A549 (cell line): ENCODE data around the gene SORCS2. TPM values are rescaled to one million over a fixed set of nuclear protein-coding genes. Genes with fewer than 3 reads are reported as not detected.

ENCODE experiments used
- ATAC-seq, 2 experiments: fragments of 200-7000 bp in 1 of 2; fragments of >200 bp in 1 of 2; cut with Nextera tagmentation in 1 of 2; cut with Tn5 transposase in 1 of 2; 3 replicates each; pipeline versions ENCODE4 v1.8.0 to v1.9.1; 2018 to 2020; ENCODE audit warnings: mild to moderate bottlenecking in 1 of 2, moderate library complexity in 1 of 2
- CTCF ChIA-PET: fragments of 300-600 bp; sonication (Branson Sonifier 250); formaldehyde crosslinking; extraction: SDS; loops from one replicate; lab custom pipeline; 2021; ENCODE audit warnings: antibody characterized with exemption, inconsistent platforms; lab: Yijun Ruan, JAX
- POLR2A ChIA-PET: fragments of 350-600 bp; formaldehyde crosslinking; extraction: SDS; loops from one replicate; lab custom pipeline; 2021; ENCODE audit warnings: antibody characterized with exemption, inconsistent platforms; lab: Yijun Ruan, JAX
- DNase-seq, 2 experiments: peaks; one replicate each; pipeline versions ENCODE4 v3.0.0 to v3.0.0-alpha.2; 2011 to 2016; ENCODE audit warnings: low read depth in 1 of 2, low spot score in 1 of 2
- FAIRE-seq: peaks from 2 replicates; lab custom pipeline; 2011; peaks lifted over from hg19 to GRCh38; lab: Jason Lieb, UNC
- H3K27ac ChIP-seq, 2 experiments: fragments of >200 bp; sonication (Bioruptor Twin); formaldehyde crosslinking; 3 replicates each; pipeline ENCODE4 v1.5.1; 2016 to 2017
- H3K4me1 ChIP-seq: fragments of >200 bp; sonication (Bioruptor Twin); formaldehyde crosslinking; 3 replicates; pipeline ENCODE4 v1.6.1; 2016
- H3K4me2 ChIP-seq: fragments of >200 bp; sonication (Bioruptor Twin); formaldehyde crosslinking; 3 replicates; pipeline ENCODE4 v1.6.1; 2016
- H3K4me3 ChIP-seq: fragments of >200 bp; sonication (Bioruptor Twin); formaldehyde crosslinking; 3 replicates; pipeline ENCODE4 v1.5.1; 2016
- H3K9me3 ChIP-seq: fragments of >200 bp; sonication (Bioruptor Twin); formaldehyde crosslinking; 3 replicates; pipeline ENCODE4 v1.6.1; 2016
- BHLHE40 ChIP-seq: IDR thresholded peaks from 2 replicates; pipeline ENCODE4 v1.6.1; 2012; ENCODE audit warnings: low read depth, low read length, inconsistent platforms
- EHF ChIP-seq: fragments of 250-450 bp; sonication (Bioruptor Pico); IDR thresholded peaks from 2 replicates; pipeline ENCODE4 v1.5.0; 2020; ENCODE audit warnings: mild to moderate bottlenecking
- EHMT2 ChIP-seq: fragments of 200-600 bp; sonication (generic); IDR thresholded peaks from 2 replicates; pipeline ENCODE4 v1.6.1; 2016; ENCODE audit warnings: antibody characterized with exemption, low read depth, mild to moderate bottlenecking, moderate library complexity
- ELK1 ChIP-seq: fragments of 150-350 bp; IDR thresholded peaks from 2 replicates; pipeline ENCODE4 v1.6.1; 2014; ENCODE audit warnings: low read depth, mild to moderate bottlenecking, low read length
- ESRRA ChIP-seq: fragments of 150-350 bp; IDR thresholded peaks from 2 replicates; pipeline ENCODE4 v1.6.1; 2014; ENCODE audit warnings: mild to moderate bottlenecking, low read length, borderline replicate concordance
- FOSB ChIP-seq: fragments of 250-450 bp; sonication (Bioruptor Pico); IDR thresholded peaks from 2 replicates; pipeline ENCODE4 v1.5.0; 2020; ENCODE audit warnings: mild to moderate bottlenecking, moderate library complexity
- FOSL2 ChIP-seq, 2 experiments: fragments of 450-650 bp in 1 of 2; fragments of >200 bp in 1 of 2; sonication (Bioruptor Twin) in 1 of 2; formaldehyde crosslinking; IDR thresholded peaks; 2 replicates each; pipeline versions ENCODE4 v1.5.0 to v1.6.1; 2016 to 2020; ENCODE audit warnings: mild to moderate bottlenecking in 1 of 2, moderate library complexity in 1 of 2
- GATA3 ChIP-seq: IDR thresholded peaks from 2 replicates; pipeline ENCODE4 v1.6.1; 2012; ENCODE audit warnings: borderline replicate concordance
- HES2 ChIP-seq: fragments of >200 bp; sonication (Bioruptor Twin); formaldehyde crosslinking; IDR thresholded peaks from 2 replicates; pipeline ENCODE4 v1.6.1; 2016
- HEYL ChIP-seq: fragments of 250-450 bp; sonication (Bioruptor Pico); IDR thresholded peaks from 2 replicates; pipeline ENCODE4 v1.8.0; 2021; ENCODE audit warnings: mild to moderate bottlenecking, moderate library complexity
- HMGXB4 ChIP-seq: fragments of 250-450 bp; sonication (Bioruptor Pico); IDR thresholded peaks from 2 replicates; pipeline ENCODE4 v1.5.0; 2021; ENCODE audit warnings: mild to moderate bottlenecking, moderate library complexity, borderline replicate concordance
- HOXA7 ChIP-seq: fragments of 250-450 bp; sonication (Bioruptor Pico); IDR thresholded peaks from 2 replicates; pipeline ENCODE4 v1.5.0; 2020; ENCODE audit warnings: mild to moderate bottlenecking, moderate library complexity
- HOXB13 ChIP-seq: fragments of 250-450 bp; sonication (Bioruptor Pico); IDR thresholded peaks from 2 replicates; pipeline ENCODE4 v1.5.0; 2020; ENCODE audit warnings: low read depth, mild to moderate bottlenecking, moderate library complexity
- MAFK ChIP-seq: fragments of 450-650 bp; IDR thresholded peaks from 2 replicates; pipeline ENCODE4 v1.6.1; 2014; ENCODE audit not compliant: partially characterized antibody
- MYC ChIP-seq: IDR thresholded peaks from 2 replicates; pipeline ENCODE4 v1.6.1; 2012; ENCODE audit warnings: mild to moderate bottlenecking, inconsistent platforms, low read length, improper control_type of control experiment, borderline replicate concordance
- NFE2L2 ChIP-seq: fragments of 150-350 bp; conservative IDR thresholded peaks from 2 replicates; pipeline ENCODE4 v1.6.1; 2014; ENCODE audit warnings: low read length
- RAD21 ChIP-seq, 2 experiments: fragments of >200 bp in 1 of 2; sonication (Bioruptor Twin) in 1 of 2; formaldehyde crosslinking in 1 of 2; IDR thresholded peaks in 1 of 2; conservative IDR thresholded peaks in 1 of 2; 2 replicates in 1 of 2; 3 replicates in 1 of 2; pipeline ENCODE4 v1.6.1; 2012 to 2018; ENCODE audit warnings: inconsistent platforms in 1 of 2
- RARB ChIP-seq: fragments of 250-450 bp; sonication (Bioruptor Pico); IDR thresholded peaks from 2 replicates; pipeline ENCODE4 v1.8.0; 2021; ENCODE audit warnings: mild to moderate bottlenecking, moderate library complexity
- REST ChIP-seq: fragments of 200-600 bp; sonication (generic); IDR thresholded peaks from 2 replicates; pipeline ENCODE4 v1.6.1; 2016; ENCODE audit warnings: antibody characterized with exemption, mild to moderate bottlenecking, moderate library complexity
- RNF2 ChIP-seq: fragments of 200-600 bp; sonication (generic); IDR thresholded peaks from 2 replicates; pipeline ENCODE4 v1.6.1; 2016; ENCODE audit warnings: low read depth, mild to moderate bottlenecking, antibody characterized with exemption, moderate library complexity, borderline replicate concordance
- SMC3 ChIP-seq: fragments of >200 bp; sonication (Bioruptor Twin); formaldehyde crosslinking; IDR thresholded peaks from 3 replicates; pipeline ENCODE4 v1.6.1; 2018; ENCODE audit warnings: inconsistent platforms
- SREBF2 ChIP-seq: fragments of 450-650 bp; IDR thresholded peaks from 2 replicates; pipeline ENCODE4 v1.6.1; 2014; ENCODE audit warnings: mild to moderate bottlenecking, moderate library complexity
- TFCP2L1 ChIP-seq: fragments of 250-450 bp; sonication (Bioruptor Pico); IDR thresholded peaks from 2 replicates; pipeline ENCODE4 v1.5.0; 2021; ENCODE audit warnings: mild to moderate bottlenecking
- ZSCAN20 ChIP-seq: fragments of 250-450 bp; sonication (Bioruptor Pico); IDR thresholded peaks from 2 replicates; pipeline ENCODE4 v1.8.0; 2022; ENCODE audit warnings: mild to moderate bottlenecking, moderate library complexity
- WGBS: methylation state at CpG from one replicate; pipeline ENCODE4 v1.1.6; 2017; ENCODE audit errors: missing lambda C conversion rate; 5-methylcytosine and 5-hydroxymethylcytosine counted together
- polyA plus RNA-seq, 4 experiments: library from polyadenylated mRNA; depleted of rRNA in 3 of 4; stranded (reverse); fragments of >200 nt; fragmentation: RNase III in 1 of 4; extraction: RNeasy Plus Mini Kit Qiagen cat#74134 plus additional on column Dnase treatment in 1 of 4; gene quantifications; 2 replicates in 3 of 4; 3 replicates in 1 of 4; pipeline ENCODE4 v1.2.3, GENCODE V29; 2011 to 2017

The SORCS2 gene
- polyA plus RNA-seq, 2 of the 4 experiments (the other 2 are of a cell fraction): 1.4 to 4.6 TPM

- ATAC-seq (no peak), FAIRE-seq (no peak)
- no peak for TF ChIP-seq MYC
- TF ChIP-seq HEYL (CRISPR knock-in tag): no peak
- TF ChIP-seq GATA3: no peak
- TF ChIP-seq ESRRA: no peak
- no peak for TF ChIP-seq SREBF2
- no peak for TF ChIP-seq HOXA7
- TF ChIP-seq HOXB13 (CRISPR knock-in tag): no peak
- TF ChIP-seq SMC3: no peak
- TF ChIP-seq RAD21 (conservative IDR thresholded peaks at IDR 0.05 in 1 of 2, IDR thresholded peaks at IDR 0.05 in 1 of 2): no peak
- TF ChIP-seq FOSB (CRISPR knock-in tag): no peak
- TF ChIP-seq BHLHE40: no peak
- TF ChIP-seq EHF (CRISPR knock-in tag): no peak
- no peak for TF ChIP-seq MAFK
- no peak for TF ChIP-seq HES2
- no peak for TF ChIP-seq RNF2
- TF ChIP-seq EHMT2: no peak
- TF ChIP-seq, all 56 proteins: peak for 0
- Histone ChIP-seq H3K4me3 (no peak overlapping the region), H3K27ac (no peak overlapping the region), H3K9me3 (no peaks in the 10 kb centered on the region), H3K4me2 (no peak overlapping the region), H3K4me1 (no peaks in the 10 kb centered on the region)
- ChIA-PET POLR2A (no interaction called here), CTCF (interaction anchor here (0.9 kb wide), 1 partner anchor 34 kb away, joined by 3 read pairs; no protein-coding TSS in a partner anchor)
- no peak for DNase-seq
- WGBS: 88% methylated on average over 6 of the region's 6 CpGs
Measured at GRCh38 chr4:7666744-7667143, 474.4 kb downstream of the SORCS2 start.

GRCh38 chr4:7668271-7668670, 475.9 kb downstream of the SORCS2 start:
- no peaks in the 10 kb centered on the region for H3K4me1 ChIP-seq
- 64% methylated on average over 4 of the region's 4 CpGs for WGBS
- H3K4me2 ChIP-seq: no peak overlapping the region
- TF ChIP-seq NFE2L2 (no peak), FOSL2 (IDR thresholded peaks at IDR 0.05) (no peak), FOSL2 (CRISPR knock-in tag; IDR thresholded peaks at IDR 0.05) (no peak), EHF (CRISPR knock-in tag) (no peak), ZSCAN20 (CRISPR knock-in tag) (no peak), SREBF2 (no peak), HOXA7 (no peak), ELK1 (no peak), ESRRA (no peak), TFCP2L1 (CRISPR knock-in tag) (no peak), RARB (CRISPR knock-in tag) (no peak), RAD21 (conservative IDR thresholded peaks at IDR 0.05 in 1 of 2, IDR thresholded peaks at IDR 0.05 in 1 of 2) (no peak), EHMT2 (no peak), HMGXB4 (no peak), HES2 (no peak), REST (no peak)
- no peak overlapping the region for H3K4me3 ChIP-seq
- POLR2A ChIA-PET: no interaction called here
- DNase-seq (no peak), ATAC-seq (no peak), FAIRE-seq (no peak)
- CTCF ChIA-PET: no interaction called here
- H3K9me3 ChIP-seq: no peaks in the 10 kb centered on the region
- H3K27ac ChIP-seq: no peak overlapping the region
